ENCODE results near the gene CUX1. TPM values are rescaled to one million over a fixed set of nuclear protein-coding genes. Genes with fewer than 3 reads are reported as not detected.
"Not testable (repeated sequence)": the region's sequence is repeated elsewhere in the genome, so short reads cannot be mapped to it uniquely, and the experiment has no call there.

CUX1 gene
- total and polyA plus RNA-seq, 2 donors (not counting 1 experiment from before 2014, with no cell fraction given): 22.7 to 38.1 TPM

DNA sequence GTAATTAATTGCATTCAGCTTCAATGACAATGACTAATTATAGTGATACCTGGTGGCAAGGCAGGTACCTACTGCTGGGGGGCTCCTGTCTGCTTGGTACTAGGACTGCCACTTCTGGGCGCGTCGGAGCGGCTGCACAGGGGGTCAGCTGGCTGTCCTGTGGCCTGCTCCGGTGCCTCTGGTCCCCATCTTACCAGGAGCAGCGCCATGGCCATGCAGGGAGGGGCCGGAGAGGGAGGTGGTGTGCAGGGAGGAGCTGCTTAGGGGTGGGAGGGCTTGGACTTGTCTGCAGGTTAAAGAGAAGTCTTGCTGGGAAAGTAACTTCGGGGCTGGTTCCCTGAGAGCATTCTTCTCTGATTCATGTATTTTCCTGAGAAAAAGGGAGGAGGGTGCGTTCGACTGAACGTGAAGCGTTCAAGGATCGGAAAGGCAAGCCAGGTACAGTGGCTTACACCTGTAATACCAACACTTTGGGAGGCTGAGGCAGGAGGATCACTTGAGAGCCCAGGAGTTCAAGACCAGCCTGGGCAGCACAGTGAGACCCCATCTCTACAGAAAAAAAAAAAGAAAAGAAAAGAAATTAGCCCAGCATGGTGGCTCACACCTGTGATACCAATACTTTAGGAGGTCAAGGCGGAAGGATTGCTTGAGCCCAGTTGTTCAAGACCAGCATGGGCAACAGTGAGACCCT lies 15.4 kb downstream of the CUX1 start:
- Histone ChIP-seq H3K4me2 (ENCODE audit: extremely low read depth, insufficient read depth, low read length) (no peak overlapping the region), H3K79me2 (ENCODE audit: control insufficient read depth, insufficient read depth, low read length) (peaks cover 30% of the 10 kb centered on the region), H3K27me3 (ENCODE audit: control insufficient read depth, insufficient read depth, low read length) (no peaks in the 10 kb centered on the region), H3K9ac (ENCODE audit: insufficient read depth, low read length) (no peak overlapping the region), H4K20me1 (ENCODE audit: control insufficient read depth, extremely low read depth, insufficient read depth, low read length) (no peaks in the 10 kb centered on the region), H3K4me1 (ENCODE audit: control insufficient read depth, extremely low read depth, insufficient read depth, low read length) (no peaks in the 10 kb centered on the region), H3K27ac (ENCODE audit: insufficient read depth, low read length) (no peak overlapping the region), H3K9me3 (ENCODE audit: control insufficient read depth, insufficient read depth, low read depth, low read length) (no peaks in the 10 kb centered on the region), H2AFZ (ENCODE audit: low read length) (no peak overlapping the region), H3K4me3 (replicated peaks in 1 of 4; ENCODE audit: control extremely low read depth in 1 of 4, insufficient read depth in 1 of 4, low read depth in 3 of 4, low read length in 4 of 4) (no peak overlapping the region), H3K36me3 (ENCODE audit: control insufficient read depth, insufficient read depth, low read length) (no peaks in the 10 kb centered on the region)
- TF ChIP-seq, protein P1, sequence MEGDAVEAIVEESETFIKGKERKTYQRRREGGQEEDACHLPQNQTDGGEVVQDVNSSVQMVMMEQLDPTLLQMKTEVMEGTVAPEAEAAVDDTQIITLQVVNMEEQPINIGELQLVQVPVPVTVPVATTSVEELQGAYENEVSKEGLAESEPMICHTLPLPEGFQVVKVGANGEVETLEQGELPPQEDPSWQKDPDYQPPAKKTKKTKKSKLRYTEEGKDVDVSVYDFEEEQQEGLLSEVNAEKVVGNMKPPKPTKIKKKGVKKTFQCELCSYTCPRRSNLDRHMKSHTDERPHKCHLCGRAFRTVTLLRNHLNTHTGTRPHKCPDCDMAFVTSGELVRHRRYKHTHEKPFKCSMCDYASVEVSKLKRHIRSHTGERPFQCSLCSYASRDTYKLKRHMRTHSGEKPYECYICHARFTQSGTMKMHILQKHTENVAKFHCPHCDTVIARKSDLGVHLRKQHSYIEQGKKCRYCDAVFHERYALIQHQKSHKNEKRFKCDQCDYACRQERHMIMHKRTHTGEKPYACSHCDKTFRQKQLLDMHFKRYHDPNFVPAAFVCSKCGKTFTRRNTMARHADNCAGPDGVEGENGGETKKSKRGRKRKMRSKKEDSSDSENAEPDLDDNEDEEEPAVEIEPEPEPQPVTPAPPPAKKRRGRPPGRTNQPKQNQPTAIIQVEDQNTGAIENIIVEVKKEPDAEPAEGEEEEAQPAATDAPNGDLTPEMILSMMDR (conservative IDR thresholded peaks at IDR 0.05 in 1 of 2, IDR thresholded peaks at IDR 0.05 in 1 of 2; ENCODE audit: low read depth in 1 of 2, low read length in 2 of 2): no peak
- TF ChIP-seq EZH2 (IDR thresholded peaks at IDR 0.05; ENCODE audit: low read length, missing control alignments): no peak
- DNase-seq (ENCODE audit: low read depth in 2 of 2): no peak

DNA sequence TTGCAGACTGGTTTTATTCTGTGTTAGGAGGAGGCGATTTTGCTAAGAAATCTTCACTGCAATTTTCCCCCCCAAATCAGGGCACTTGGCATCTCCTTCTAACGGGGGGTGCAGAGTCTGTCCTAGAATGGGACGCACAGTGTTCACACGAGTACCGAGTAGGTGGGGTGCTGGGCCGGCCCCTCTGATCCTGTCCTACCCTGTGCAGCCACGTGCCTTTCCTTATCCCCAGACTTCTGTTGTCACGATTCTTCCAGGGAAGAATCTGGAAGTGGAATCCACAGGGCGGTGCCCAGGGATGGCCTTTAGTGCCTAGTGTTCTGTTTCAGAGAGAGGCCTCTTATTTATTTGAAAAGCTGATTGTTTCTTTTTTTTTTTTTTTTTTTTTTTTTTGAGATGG lies 16.4 kb downstream of the CUX1 start:
- no peaks in the 10 kb centered on the region for H4K20me1 ChIP-seq (ENCODE audit: control insufficient read depth, extremely low read depth, insufficient read depth, low read length)
- no peaks in the 10 kb centered on the region for H3K27me3 ChIP-seq (ENCODE audit: control insufficient read depth, insufficient read depth, low read length)
- H3K36me3 ChIP-seq (ENCODE audit: control insufficient read depth, insufficient read depth, low read length): no peaks in the 10 kb centered on the region
- peaks cover 30% of the 10 kb centered on the region for H3K79me2 ChIP-seq (ENCODE audit: control insufficient read depth, insufficient read depth, low read length)
- no peak for DNase-seq (ENCODE audit: low read depth in 2 of 2)
- H3K4me3 ChIP-seq (replicated peaks in 1 of 4; ENCODE audit: control extremely low read depth in 1 of 4, insufficient read depth in 1 of 4, low read depth in 3 of 4, low read length in 4 of 4): no peak overlapping the region
- H3K9me3 ChIP-seq (ENCODE audit: control insufficient read depth, insufficient read depth, low read depth, low read length): no peaks in the 10 kb centered on the region
- no peak for TF ChIP-seq EZH2 (IDR thresholded peaks at IDR 0.05; ENCODE audit: low read length, missing control alignments)
- TF ChIP-seq, protein P1 (conservative IDR thresholded peaks at IDR 0.05 in 1 of 2, IDR thresholded peaks at IDR 0.05 in 1 of 2; ENCODE audit: low read depth in 1 of 2, low read length in 2 of 2): no peak
- H2AFZ ChIP-seq (ENCODE audit: low read length): no peak overlapping the region
- H3K27ac ChIP-seq (ENCODE audit: insufficient read depth, low read length): no peak overlapping the region
- H3K4me1 ChIP-seq (ENCODE audit: control insufficient read depth, extremely low read depth, insufficient read depth, low read length): no peaks in the 10 kb centered on the region
- H3K4me2 ChIP-seq (ENCODE audit: extremely low read depth, insufficient read depth, low read length): no peak overlapping the region
- no peak overlapping the region for H3K9ac ChIP-seq (ENCODE audit: insufficient read depth, low read length)

DNA sequence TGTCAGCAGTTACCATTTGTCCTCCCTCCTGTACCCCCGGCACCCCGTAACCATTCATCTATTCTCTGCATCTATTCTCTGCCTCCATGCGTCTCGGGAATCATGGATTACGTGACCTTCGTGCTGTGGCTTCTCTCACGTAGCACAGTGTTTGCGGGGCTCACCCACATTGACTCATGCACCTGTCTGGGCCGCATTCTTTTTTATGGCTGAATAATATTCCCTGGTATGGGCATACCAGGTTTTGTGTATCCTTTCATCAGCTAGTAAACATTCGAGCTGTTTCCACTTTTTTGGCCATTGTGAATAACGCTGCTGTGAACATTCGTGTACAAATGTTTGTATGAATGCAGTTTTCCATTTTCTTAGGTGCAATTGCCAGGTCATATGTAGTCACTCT lies 17.7 kb downstream of the CUX1 start:
- TF ChIP-seq, protein P1 (conservative IDR thresholded peaks at IDR 0.05 in 1 of 2, IDR thresholded peaks at IDR 0.05 in 1 of 2; ENCODE audit: low read depth in 1 of 2, low read length in 2 of 2): no peak
- no peak for TF ChIP-seq EZH2 (IDR thresholded peaks at IDR 0.05; ENCODE audit: low read length, missing control alignments)
- no peak overlapping the region for H3K4me2 ChIP-seq (ENCODE audit: extremely low read depth, insufficient read depth, low read length)

DNA sequence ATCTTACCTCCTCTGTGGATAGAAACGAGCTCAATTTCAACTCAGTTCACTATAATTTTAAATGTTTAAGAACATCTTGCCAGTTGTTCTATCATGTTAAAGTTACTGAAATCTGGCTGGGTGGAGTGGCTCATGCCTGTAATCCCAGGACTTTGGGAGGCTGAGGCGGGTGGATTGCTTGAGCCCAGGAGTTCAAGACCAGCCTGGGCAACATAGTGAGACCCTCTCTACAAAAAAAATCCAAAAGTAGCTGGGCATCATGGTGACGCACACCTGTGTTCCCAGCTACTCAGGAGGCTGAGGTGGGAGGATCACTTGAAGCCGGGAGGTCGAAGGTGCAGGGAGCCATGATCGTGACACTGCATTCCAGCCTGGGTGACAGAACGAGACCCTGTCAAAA lies 20.0 kb downstream of the CUX1 start:
- H3K9ac ChIP-seq (ENCODE audit: insufficient read depth, low read length); H3K27ac ChIP-seq (ENCODE audit: insufficient read depth, low read length); H3K27me3 ChIP-seq (ENCODE audit: control insufficient read depth, insufficient read depth, low read length); H3K36me3 ChIP-seq (ENCODE audit: control insufficient read depth, insufficient read depth, low read length); H3K4me1 ChIP-seq (ENCODE audit: control insufficient read depth, extremely low read depth, insufficient read depth, low read length); H4K20me1 ChIP-seq (ENCODE audit: control insufficient read depth, extremely low read depth, insufficient read depth, low read length); H3K4me2 ChIP-seq (ENCODE audit: extremely low read depth, insufficient read depth, low read length); H3K9me3 ChIP-seq (ENCODE audit: control insufficient read depth, insufficient read depth, low read depth, low read length); H2AFZ ChIP-seq (ENCODE audit: low read length); DNase-seq (ENCODE audit: low read depth in 2 of 2); H3K4me3 ChIP-seq (replicated peaks in 1 of 4; ENCODE audit: control extremely low read depth in 1 of 4, insufficient read depth in 1 of 4, low read depth in 3 of 4, low read length in 4 of 4): not testable (repeated sequence)
- peaks cover 18% of the 10 kb centered on the region for H3K79me2 ChIP-seq (ENCODE audit: control insufficient read depth, insufficient read depth, low read length)

More for the DNA sequence above, 17.7 kb downstream of the CUX1 start:
- Histone ChIP-seq H3K36me3 (ENCODE audit: control insufficient read depth, insufficient read depth, low read length) (no peaks in the 10 kb centered on the region), H3K79me2 (ENCODE audit: control insufficient read depth, insufficient read depth, low read length) (peaks cover 26% of the 10 kb centered on the region), H3K9me3 (ENCODE audit: control insufficient read depth, insufficient read depth, low read depth, low read length) (no peaks in the 10 kb centered on the region), H3K27me3 (ENCODE audit: control insufficient read depth, insufficient read depth, low read length) (no peaks in the 10 kb centered on the region), H4K20me1 (ENCODE audit: control insufficient read depth, extremely low read depth, insufficient read depth, low read length) (no peaks in the 10 kb centered on the region), H3K4me1 (ENCODE audit: control insufficient read depth, extremely low read depth, insufficient read depth, low read length) (no peaks in the 10 kb centered on the region), H2AFZ (ENCODE audit: low read length) (no peak overlapping the region), H3K9ac (ENCODE audit: insufficient read depth, low read length) (no peak overlapping the region), H3K4me3 (replicated peaks in 1 of 4; ENCODE audit: control extremely low read depth in 1 of 4, insufficient read depth in 1 of 4, low read depth in 3 of 4, low read length in 4 of 4) (no peak overlapping the region), H3K27ac (ENCODE audit: insufficient read depth, low read length) (no peak overlapping the region)
- DNase-seq (ENCODE audit: low read depth in 2 of 2): no peak

Measured in fibroblast of lung (primary cell).